Measurements from ENCODE around the gene CREB3L1. TPM values are rescaled to one million over a fixed set of nuclear protein-coding genes. Genes with fewer than 3 reads are reported as not detected.

Gene CREB3L1
- total and polyA plus RNA-seq, 2 experiments from 2014 or later: 22.9 to 275 TPM

- no peak overlapping the region for H3K4me3 ChIP-seq
- H3K9me2 ChIP-seq (replicated peaks; ENCODE audit: insufficient read depth): no peaks in the 10 kb centered on the region
- no peaks in the 10 kb centered on the region for H4K20me1 ChIP-seq (ENCODE audit: insufficient read depth, poor library complexity, severe bottlenecking)
- H3K27ac ChIP-seq: no peak overlapping the region
- no peaks in the 10 kb centered on the region for H3K9me3 ChIP-seq (ENCODE audit: low read depth)
- H2AFZ ChIP-seq: no peak overlapping the region
- no peak overlapping the region for H3K4me2 ChIP-seq
- 99% methylated on average over 12 of the region's 12 CpGs for WGBS (ENCODE audit: low lambda C conversion rate, missing lambda C conversion rate)
- no peaks in the 10 kb centered on the region for H3K4me1 ChIP-seq (ENCODE audit: insufficient read depth)
- TF ChIP-seq EZH2 (IDR thresholded peaks at IDR 0.05; ENCODE audit: borderline replicate concordance): no peak
- no peak for TF ChIP-seq EZH2phosphoT487 (IDR thresholded peaks at IDR 0.05; ENCODE audit: low read depth, severe bottlenecking, unreplicated experiment)
- no peak for TF ChIP-seq CTCF (IDR thresholded peaks at IDR 0.05; ENCODE audit: poor library complexity)
- no peak for DNase-seq (ENCODE audit: low spot score)
- no peaks in the 10 kb centered on the region for H3K27me3 ChIP-seq
- H3K36me3 ChIP-seq (replicated peaks; ENCODE audit: insufficient read depth, low read depth): no peaks in the 10 kb centered on the region
- no peaks in the 10 kb centered on the region for H3K79me2 ChIP-seq
These were observed 38.5 kb downstream of the CREB3L1 start for GRCh38 chr11:46315783-46316563.

- Histone ChIP-seq H3K27ac (no peak overlapping the region), H3K27me3 (no peaks in the 10 kb centered on the region), H4K20me1 (ENCODE audit: insufficient read depth, poor library complexity, severe bottlenecking) (no peaks in the 10 kb centered on the region), H2AFZ (no peak overlapping the region), H3K9me2 (replicated peaks; ENCODE audit: insufficient read depth) (no peaks in the 10 kb centered on the region), H3K36me3 (replicated peaks; ENCODE audit: insufficient read depth, low read depth) (no peaks in the 10 kb centered on the region), H3K4me2 (no peak overlapping the region), H3K79me2 (no peaks in the 10 kb centered on the region), H3K4me3 (no peak overlapping the region), H3K4me1 (ENCODE audit: insufficient read depth) (no peaks in the 10 kb centered on the region), H3K9me3 (ENCODE audit: low read depth) (no peaks in the 10 kb centered on the region)
- TF ChIP-seq EZH2 (IDR thresholded peaks at IDR 0.05; ENCODE audit: borderline replicate concordance): no peak
- TF ChIP-seq EZH2phosphoT487 (IDR thresholded peaks at IDR 0.05; ENCODE audit: low read depth, severe bottlenecking, unreplicated experiment): no peak
- no peak for TF ChIP-seq CTCF (IDR thresholded peaks at IDR 0.05; ENCODE audit: poor library complexity)
- no peak for DNase-seq (ENCODE audit: low spot score)
- 93% methylated on average over 5 of the region's 5 CpGs for WGBS (ENCODE audit: low lambda C conversion rate, missing lambda C conversion rate)
These were observed 41.6 kb downstream of the CREB3L1 start for GRCh38 chr11:46319074-46319453.

- no peak for DNase-seq (ENCODE audit: low spot score)
- H3K36me3 ChIP-seq (replicated peaks; ENCODE audit: insufficient read depth, low read depth): no peaks in the 10 kb centered on the region
- no peak overlapping the region for H3K4me3 ChIP-seq
- no peak overlapping the region for H3K27ac ChIP-seq
- H2AFZ ChIP-seq: no peak overlapping the region
- H3K4me1 ChIP-seq (ENCODE audit: insufficient read depth): no peaks in the 10 kb centered on the region
- TF ChIP-seq EZH2phosphoT487 (IDR thresholded peaks at IDR 0.05; ENCODE audit: low read depth, severe bottlenecking, unreplicated experiment) (no peak), EZH2 (IDR thresholded peaks at IDR 0.05; ENCODE audit: borderline replicate concordance) (no peak), CTCF (IDR thresholded peaks at IDR 0.05; ENCODE audit: poor library complexity) (no peak)
- no peaks in the 10 kb centered on the region for H4K20me1 ChIP-seq (ENCODE audit: insufficient read depth, poor library complexity, severe bottlenecking)
- H3K4me2 ChIP-seq: no peak overlapping the region
- WGBS (ENCODE audit: low lambda C conversion rate, missing lambda C conversion rate): 84% methylated on average over 2 of the region's 2 CpGs
- no peaks in the 10 kb centered on the region for H3K9me2 ChIP-seq (replicated peaks; ENCODE audit: insufficient read depth)
- no peaks in the 10 kb centered on the region for H3K79me2 ChIP-seq
- H3K27me3 ChIP-seq: no peaks in the 10 kb centered on the region
- no peaks in the 10 kb centered on the region for H3K9me3 ChIP-seq (ENCODE audit: low read depth)
These were observed 44.3 kb downstream of the CREB3L1 start for GRCh38 chr11:46321757-46322156.
